ENCODE results near the gene GLCCI1.
"Not testable (repeated sequence)": the region's sequence is repeated elsewhere in the genome, so short reads cannot be mapped to it uniquely, and the experiment has no call there.

Gene GLCCI1

DNA sequence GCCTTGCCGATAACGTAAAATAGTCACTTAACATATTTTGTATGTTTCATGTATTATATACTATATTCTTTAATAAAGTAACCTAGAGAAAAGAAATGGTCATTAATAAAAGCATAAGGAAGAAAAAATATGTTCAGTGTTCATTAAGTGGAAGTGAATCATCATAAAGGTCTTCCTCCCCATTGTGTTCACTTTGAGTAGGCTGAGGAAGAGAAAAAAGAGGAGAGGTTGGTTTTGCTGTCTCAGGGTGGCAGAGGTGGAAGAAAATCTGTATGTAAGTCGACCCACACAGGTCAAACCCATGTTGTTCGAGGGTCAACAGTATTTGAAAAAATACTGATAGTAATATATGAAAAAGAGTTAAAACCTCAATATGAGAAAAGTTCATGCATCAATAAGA, 90.3 kb downstream of the GLCCI1 start:
- no peak overlapping the region for H3K4me3 ChIP-seq (ENCODE audit: low read depth in 1 of 2, low read length in 1 of 2)
- TF ChIP-seq CTCF (IDR thresholded peaks at IDR 0.05), result no peak

DNA sequence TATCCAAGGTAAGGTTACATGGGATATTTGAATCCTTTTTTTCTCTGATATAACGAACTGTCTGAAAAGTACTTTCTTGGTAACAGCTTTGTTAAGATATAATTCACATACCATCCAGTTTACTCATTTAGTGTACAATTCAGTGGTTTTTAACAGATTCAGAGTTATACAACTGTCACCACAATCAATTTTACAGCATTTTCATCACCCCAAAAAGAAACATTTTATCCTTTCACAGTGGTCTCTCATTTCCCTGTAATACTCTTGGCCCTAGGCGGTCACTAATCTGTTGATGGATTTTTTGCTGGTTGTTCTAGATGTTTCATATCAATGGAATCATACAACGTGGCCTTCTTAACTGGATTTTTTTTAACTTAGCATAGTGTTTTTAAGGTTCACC, 91.6 kb downstream of the GLCCI1 start:
- TF ChIP-seq CTCF (IDR thresholded peaks at IDR 0.05), result no peak
- Histone ChIP-seq H3K27me3 (no peaks in the 10 kb centered on the region), H3K4me1 (ENCODE audit: control insufficient read depth in 1 of 2, insufficient read depth in 1 of 2, low read depth in 1 of 2, low read length in 1 of 2) (peaks cover 0 to 5% of the 10 kb centered on the region in 2 experiments), H3K36me3 (peaks cover 59% of the 10 kb centered on the region), H3K4me3 (ENCODE audit: low read depth in 1 of 2, low read length in 1 of 2) (no peak overlapping the region), H3K9me3 (no peaks in the 10 kb centered on the region), H3K27ac (no peak overlapping the region)

More for the DNA sequence above, 90.3 kb downstream of the GLCCI1 start:
- Histone ChIP-seq H3K9me3 (no peaks in the 10 kb centered on the region), H3K27ac (no peak overlapping the region), H3K4me1 (ENCODE audit: control insufficient read depth in 1 of 2, insufficient read depth in 1 of 2, low read depth in 1 of 2, low read length in 1 of 2) (peaks cover 0 to 5% of the 10 kb centered on the region in 2 experiments), H3K36me3 (peaks cover 62% of the 10 kb centered on the region), H3K27me3 (no peaks in the 10 kb centered on the region)

GRCh38 chr7:8063300-8063699, 94.7 kb downstream of the GLCCI1 start:
- H3K4me1 ChIP-seq (ENCODE audit: control insufficient read depth in 1 of 2, insufficient read depth in 1 of 2, low read depth in 1 of 2, low read length in 1 of 2); H3K9me3 ChIP-seq; H3K27me3 ChIP-seq; H3K27ac ChIP-seq; H3K4me3 ChIP-seq (ENCODE audit: low read depth in 1 of 2, low read length in 1 of 2): not testable (repeated sequence)
- peaks cover 35% of the 10 kb centered on the region for H3K36me3 ChIP-seq

DNA sequence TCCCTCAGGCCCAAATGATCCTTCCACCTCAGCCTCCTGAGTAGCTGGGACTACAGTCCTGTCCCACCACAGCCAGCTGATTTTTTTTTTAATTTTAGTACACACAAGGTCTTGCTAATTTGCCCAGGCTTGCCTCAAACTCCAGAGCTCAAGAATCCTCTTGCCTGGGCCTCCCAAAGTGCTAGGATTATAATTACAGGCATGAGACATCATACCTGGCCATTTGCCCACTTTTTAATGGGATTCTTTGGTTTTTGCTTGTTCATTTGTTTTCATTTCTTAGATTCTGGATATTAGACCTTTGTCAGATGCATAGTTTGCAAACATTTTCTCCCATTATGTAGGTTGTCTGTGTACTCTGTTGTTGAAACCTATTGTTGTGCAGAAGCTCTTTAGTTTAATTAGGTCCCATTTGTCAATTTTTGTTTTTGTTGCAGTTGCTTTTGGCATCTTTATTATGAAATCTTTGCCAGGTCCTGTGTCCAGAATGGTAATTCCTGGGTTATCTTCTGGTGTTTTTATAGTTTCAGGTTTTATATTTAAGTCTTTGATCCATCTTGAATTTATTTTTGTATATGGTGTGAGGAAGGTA, 95.2 kb downstream of the GLCCI1 start:
- no peaks in the 10 kb centered on the region for H3K9me3 ChIP-seq
- H3K36me3 ChIP-seq, result peaks cover 36% of the 10 kb centered on the region
- no peak overlapping the region for H3K27ac ChIP-seq
- no peaks in the 10 kb centered on the region for H3K27me3 ChIP-seq
- TF ChIP-seq CTCF (IDR thresholded peaks at IDR 0.05), result no peak
- no peaks in the 10 kb centered on the region for H3K4me1 ChIP-seq (ENCODE audit: control insufficient read depth in 1 of 2, insufficient read depth in 1 of 2, low read depth in 1 of 2, low read length in 1 of 2)
- no peak overlapping the region for H3K4me3 ChIP-seq (ENCODE audit: low read depth in 1 of 2, low read length in 1 of 2)

- no peaks in the 10 kb centered on the region for H3K9me3 ChIP-seq
- no peak overlapping the region for H3K27ac ChIP-seq
- peaks cover 40% of the 10 kb centered on the region for H3K36me3 ChIP-seq
- no peaks in the 10 kb centered on the region for H3K4me1 ChIP-seq (ENCODE audit: control insufficient read depth in 1 of 2, insufficient read depth in 1 of 2, low read depth in 1 of 2, low read length in 1 of 2)
- no peak overlapping the region for H3K4me3 ChIP-seq (ENCODE audit: low read depth in 1 of 2, low read length in 1 of 2)
- no peak for TF ChIP-seq CTCF (IDR thresholded peaks at IDR 0.05)
- H3K27me3 ChIP-seq, result no peaks in the 10 kb centered on the region
These were observed 96.2 kb downstream of the GLCCI1 start for GRCh38 chr7:8064828-8065227.

DNA sequence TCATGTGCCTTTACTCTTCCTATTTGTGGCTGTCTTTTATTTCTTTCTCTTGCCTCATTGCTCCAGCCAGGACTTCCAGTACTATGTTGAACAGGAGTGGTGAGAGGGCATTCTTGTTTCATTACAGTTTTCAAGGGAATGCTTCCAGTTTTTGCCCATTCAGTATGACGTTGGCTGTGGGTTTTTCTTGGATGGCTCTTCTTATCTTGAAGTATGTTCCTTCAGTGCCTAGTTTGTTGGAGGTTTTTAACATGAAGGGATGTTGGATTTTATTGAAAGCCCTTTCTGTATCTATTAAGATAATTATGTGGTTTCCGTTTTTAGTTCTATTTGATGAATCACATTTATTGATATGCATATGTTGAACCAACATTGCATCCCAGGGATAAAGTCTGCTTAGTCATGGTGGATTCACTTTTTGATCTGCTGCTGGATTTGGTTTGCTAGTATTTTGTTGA, 96.8 kb downstream of the GLCCI1 start:
- no peaks in the 10 kb centered on the region for H3K9me3 ChIP-seq
- peaks cover 34% of the 10 kb centered on the region for H3K36me3 ChIP-seq
- no peak overlapping the region for H3K27ac ChIP-seq
- H3K27me3 ChIP-seq, result no peaks in the 10 kb centered on the region
- H3K4me1 ChIP-seq (ENCODE audit: control insufficient read depth in 1 of 2, insufficient read depth in 1 of 2, low read depth in 1 of 2, low read length in 1 of 2), result no peaks in the 10 kb centered on the region
- no peak for TF ChIP-seq CTCF (IDR thresholded peaks at IDR 0.05)
- H3K4me3 ChIP-seq (ENCODE audit: low read depth in 1 of 2, low read length in 1 of 2), result no peak overlapping the region
